DMS114 treated with DMSO at 0.1 percent for 48 hours (cell line): Measurements from ENCODE around the gene FAM114A1.

ENCODE experiments used
- DNase-seq: peaks from one replicate; lab custom pipeline; 2025; ENCODE audit not compliant: unreplicated experiment; lab: John Stamatoyannopoulos, UW

The FAM114A1 gene

DNA sequence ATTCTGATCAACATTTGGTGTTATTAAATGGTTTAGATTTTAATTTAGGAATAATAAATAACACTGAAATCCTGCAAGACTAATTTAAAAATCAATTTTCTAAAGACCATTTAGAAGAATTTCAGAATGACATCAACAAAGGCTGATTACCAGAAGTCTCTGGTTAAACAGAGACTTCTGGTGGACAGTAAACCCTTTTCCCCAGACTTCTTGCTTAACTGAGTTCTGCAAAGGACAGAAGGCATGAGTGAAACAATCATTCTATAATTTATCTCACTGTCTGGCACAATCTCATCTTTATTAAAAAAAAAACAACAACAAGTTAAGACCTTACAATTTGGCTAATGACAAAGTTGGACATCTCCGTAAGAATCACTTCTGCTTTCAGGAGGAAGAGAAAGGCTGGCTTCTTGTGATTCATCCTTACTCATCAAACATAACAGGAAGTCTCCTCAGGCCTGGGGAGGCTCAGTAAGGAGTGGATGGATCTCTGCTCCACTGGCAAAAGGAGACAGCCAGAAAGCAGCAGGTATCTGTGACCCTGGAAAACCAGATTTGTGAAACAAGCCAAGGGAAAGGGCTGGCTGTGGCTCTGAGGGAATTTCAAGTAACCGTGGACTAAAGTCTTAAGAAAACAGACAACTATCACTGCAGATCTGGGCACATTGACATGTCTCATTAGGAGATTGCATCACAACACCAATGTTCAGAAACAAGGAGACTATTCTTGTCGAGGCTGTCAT lies 10.1 kb upstream of the FAM114A1 start:
- DNase-seq = no peak

DNA sequence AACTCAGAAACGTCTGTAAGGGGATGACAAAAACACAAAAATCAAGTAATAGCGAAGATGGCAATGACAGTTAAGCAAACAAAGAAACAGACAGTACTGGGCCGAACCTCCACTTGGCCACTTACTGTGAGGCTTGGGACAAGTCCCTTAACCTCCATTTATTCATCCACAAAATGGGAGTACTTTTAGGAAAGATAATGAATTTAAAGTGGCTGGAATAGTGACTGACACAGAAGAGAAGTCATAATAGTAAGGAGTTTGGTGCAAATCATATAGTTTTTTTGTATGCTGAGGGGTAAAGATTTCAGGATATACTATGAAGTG lies 9.5 kb upstream of the FAM114A1 start:
- no peak for DNase-seq

GRCh38 chr4:38859501-38859900 lies 8.1 kb upstream of the FAM114A1 start:
- no peak for DNase-seq

DNA sequence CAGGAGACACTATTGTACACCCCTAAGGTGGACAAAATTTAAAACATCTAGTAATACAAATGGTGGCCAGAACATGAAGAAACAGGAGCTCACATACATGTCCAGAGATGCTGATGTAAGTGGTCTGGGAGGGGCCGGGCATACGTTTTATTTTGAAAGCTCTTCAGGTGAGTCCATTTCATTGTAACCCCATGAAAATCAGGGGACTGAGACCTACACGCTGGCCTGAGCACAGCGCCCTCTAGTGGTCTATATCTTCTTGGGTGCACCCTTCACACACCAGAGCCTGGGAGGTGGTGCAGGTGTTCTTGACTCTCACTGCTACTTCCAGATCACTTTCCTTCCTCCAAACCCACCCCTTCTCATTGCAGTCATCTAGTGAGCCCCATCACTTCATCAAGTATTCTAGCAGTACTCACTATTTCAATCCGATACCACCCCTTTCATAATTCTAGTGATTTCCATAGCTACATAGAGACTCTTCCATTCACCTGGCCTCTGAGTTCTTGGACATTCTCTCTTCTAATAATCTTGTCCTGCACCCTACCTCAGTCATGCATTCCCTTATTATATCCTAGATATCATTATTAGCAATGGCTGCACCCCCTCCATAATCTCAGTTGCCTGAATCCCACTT lies 6.7 kb upstream of the FAM114A1 start:
- DNase-seq = no peak

- DNase-seq = no peak
Observed at GRCh38 chr4:38861791-38862190, 5.8 kb upstream of the FAM114A1 start.

- DNase-seq = no peak
Observed at GRCh38 chr4:38865445-38865844, 2.2 kb upstream of the FAM114A1 start.

DNA sequence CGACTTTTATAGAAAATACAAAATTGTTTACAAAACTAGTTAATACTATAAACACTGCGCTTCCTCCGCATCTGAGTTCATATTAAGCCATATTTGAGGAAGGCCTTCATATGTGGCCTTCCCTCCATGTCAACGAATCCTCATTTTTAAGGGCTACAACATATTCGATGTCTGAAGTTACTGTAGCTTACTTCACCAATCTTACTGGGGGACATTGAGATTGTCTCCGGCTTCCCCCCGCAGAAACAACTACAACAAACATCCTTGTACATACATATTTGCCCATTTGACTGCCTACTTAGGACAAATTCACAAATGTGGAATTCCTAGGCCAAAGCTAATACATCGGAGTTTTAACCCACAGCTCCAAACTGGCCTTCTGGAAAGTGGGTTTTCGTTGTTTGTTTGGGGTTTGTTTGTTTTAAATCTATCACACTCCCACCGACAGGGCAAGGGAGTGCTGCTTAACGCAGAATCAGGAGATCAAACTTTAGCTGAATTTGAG lies 581 bp upstream of the FAM114A1 start:
- DNase-seq = no peak

DNA sequence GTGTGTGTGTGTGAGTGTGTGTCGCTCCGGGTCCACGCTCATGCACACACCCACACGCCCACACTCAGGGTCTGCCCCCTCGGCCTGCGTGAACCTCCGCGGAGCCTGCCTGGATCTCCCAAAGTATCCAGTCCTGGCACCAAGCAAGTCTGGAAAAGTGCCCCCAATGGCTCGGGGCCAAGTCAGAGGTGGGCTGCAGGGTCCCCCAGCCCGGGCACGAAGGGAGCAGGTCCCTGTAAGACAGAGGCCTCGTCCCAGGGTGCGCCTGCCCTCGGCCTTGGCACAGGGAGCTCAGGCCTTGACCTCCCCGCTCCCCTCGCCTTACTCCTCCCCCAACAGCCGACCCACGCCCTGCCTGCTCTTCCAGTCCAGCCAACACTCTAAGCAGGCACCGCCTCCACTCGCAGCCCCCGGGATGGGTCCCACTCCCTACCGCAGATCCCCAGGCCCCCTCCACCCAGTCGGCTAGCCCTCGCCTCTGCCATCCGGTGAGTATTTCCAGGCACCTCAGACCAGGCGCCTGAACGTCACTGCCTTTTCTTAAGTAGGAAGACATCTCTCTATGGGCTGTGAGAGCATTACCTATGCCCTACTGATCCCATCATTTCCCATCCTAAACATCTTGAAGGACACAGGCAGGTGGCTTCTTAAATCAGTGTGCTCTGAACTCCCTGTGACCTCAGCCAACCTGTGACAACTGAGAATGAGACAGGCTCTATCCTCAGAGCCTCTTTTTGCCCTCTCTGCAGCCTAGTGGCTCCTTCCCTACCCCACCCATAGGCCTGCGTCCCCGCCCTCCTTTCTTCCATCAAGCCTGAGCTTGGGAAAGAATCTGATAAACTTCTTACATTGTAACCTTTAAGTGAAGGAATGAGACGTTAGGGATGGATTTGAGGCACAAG lies 704 bp downstream of the FAM114A1 start:
- DNase-seq = no peak

DNA sequence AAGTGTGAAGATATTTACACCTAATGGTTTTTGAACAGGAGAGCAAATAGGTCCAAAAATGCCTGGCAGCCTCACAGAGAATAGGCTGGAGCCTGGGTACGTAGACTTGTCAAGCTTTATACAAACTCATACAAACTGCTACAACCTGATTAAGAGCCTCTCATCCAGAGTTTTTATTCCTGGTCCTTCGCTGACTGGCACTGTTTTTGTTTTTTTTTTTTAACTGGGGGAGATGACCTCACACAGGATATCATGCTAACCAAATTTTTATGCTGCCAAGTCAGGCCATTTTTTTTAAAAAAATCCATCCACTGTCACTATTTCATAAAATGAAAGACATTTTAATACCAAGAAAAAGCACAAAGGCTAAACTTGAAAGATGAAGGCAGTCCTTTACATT lies 1.9 kb downstream of the FAM114A1 start:
- no peak for DNase-seq

DNA sequence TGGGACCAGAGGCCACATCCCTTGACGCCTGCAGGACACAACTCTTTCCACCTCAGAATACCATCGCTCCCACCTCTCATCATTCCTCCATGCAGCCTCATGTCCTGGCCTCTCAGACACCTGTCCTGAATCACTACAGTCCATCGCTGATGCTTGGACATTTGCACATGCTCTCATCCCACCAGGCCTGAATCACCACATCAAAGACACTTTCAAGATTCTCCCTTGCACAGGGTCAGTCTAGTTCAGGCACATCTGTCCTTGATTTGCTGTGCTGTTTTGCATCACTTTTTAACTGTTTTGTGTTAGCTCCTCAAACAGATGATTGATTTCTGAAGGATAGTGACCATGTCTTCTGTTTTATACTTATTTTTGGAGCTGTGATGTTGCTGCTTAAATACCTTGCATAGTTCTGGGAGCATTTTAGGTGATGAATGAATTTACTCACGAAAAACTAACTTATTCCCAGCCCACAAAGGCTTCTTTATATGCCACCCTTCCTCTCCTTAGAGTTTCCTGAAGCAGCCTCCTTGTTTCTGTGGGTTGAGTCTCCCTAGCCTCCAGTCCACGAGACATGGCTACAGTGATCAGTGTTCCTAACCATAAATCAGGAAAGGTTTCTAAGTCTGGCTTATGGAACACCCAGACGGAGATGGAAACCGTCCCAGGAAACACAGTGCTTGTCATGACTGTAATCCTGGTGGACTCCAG lies 2.6 kb downstream of the FAM114A1 start:
- no peak for DNase-seq

- no peak for DNase-seq
Observed at GRCh38 chr4:38871593-38871992, 4.0 kb downstream of the FAM114A1 start.

DNA sequence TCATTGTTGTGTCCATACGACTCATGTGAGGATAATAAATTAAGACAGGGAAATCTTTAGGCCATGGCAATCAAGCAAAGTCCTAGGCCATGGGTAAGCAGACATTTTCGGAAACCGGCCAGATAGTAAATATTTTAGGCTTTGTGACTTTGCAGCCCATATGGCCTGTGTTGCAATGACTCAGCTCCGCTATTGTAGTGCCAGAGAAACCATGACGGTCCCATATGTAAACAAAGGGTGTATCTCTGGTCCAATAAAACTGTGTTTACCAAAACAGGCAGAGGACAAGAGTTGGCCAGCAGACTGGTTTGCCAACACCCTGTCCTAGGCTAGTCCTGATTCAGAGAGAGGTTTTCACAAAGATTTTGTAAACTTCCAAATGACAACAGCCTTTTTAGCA lies 5.0 kb downstream of the FAM114A1 start:
- DNase-seq = no peak

DNA sequence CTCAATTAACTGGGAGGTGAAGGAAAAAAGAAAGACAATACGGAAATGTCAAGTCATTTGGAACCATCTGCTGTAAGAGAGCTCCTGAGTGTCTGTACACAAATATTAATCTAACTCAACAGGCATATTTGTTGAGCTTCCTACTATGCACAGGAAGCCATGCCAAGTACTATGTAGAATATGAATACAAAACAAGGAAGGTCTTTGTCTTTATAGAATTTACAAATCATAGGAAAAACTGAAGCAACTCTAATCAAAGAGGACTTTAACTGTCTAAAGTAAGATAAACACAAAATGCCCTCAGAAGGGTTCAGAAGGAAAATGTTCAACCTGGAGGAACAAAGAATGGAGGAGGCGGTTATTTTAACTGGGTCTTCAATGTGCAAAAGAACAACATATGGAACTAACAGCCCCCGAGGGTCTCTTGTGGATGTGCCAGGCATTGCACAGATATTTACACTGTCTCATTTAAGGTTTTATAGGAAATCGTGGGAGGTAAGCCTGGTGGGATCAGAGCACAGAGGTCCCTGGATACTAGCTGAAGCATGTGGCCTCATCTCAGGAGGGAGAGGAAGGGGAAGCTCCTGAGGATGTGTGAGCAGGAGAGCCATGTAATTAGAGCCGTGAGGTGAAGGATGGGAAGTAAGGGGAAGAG lies 5.8 kb downstream of the FAM114A1 start:
- DNase-seq = no peak

DNA sequence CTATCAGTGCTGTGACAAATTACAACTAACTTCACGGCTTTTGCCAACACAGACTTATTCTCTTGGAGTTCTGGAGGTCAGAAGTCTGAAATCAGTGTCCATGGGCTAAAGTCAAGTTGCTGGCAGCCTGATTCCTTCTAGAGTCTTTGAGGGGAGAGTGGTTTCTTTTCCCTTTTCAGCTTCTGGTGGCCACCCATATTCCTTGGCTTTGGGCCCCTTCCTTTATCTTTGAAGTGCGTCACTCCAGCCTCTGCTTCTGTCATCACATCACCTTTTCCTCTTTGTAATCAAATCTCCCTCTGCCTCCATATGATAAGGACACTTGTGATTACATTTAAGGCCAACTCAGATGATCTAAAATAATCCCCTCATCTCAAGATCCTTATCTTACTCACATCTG lies 9.0 kb downstream of the FAM114A1 start:
- no peak for DNase-seq

DNA sequence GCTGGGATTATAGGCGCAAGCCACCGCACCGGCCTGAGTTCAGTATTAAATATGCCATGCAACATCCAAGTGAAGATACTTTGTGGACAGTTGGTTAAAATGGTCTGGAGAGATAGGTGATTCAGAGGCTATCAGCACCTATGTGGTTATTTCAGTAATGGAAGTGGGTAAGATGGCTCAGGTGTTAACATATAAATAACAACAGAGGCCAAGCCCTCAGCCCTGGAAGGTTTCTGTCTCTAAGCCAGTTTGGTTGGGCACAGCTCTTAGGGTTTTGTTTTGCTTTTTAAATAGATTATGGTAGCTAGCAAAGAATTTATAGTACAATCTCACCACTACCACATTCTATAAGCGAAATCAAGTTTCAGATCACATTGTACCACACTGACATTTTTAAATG lies 16.6 kb downstream of the FAM114A1 start:
- DNase-seq = no peak

DNA sequence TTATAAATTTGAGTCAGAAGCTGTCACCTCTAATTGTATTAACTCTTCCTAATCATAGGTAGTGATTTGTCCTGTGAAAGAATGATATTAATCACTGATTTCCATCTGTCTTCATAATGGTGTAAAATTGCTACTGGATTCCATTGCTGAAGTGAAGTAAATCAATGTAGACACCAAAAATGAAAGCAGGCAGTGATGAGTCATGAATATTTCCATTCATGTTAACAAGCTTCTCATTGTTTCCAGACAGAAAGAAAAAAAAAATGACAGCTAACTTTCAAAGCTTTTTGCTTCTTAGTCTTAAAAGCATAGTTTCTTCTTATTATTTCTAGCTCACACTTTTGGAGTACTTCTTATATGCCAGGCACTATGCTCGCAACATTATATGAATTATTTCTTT lies 21.5 kb downstream of the FAM114A1 start:
- DNase-seq = no peak

DNA sequence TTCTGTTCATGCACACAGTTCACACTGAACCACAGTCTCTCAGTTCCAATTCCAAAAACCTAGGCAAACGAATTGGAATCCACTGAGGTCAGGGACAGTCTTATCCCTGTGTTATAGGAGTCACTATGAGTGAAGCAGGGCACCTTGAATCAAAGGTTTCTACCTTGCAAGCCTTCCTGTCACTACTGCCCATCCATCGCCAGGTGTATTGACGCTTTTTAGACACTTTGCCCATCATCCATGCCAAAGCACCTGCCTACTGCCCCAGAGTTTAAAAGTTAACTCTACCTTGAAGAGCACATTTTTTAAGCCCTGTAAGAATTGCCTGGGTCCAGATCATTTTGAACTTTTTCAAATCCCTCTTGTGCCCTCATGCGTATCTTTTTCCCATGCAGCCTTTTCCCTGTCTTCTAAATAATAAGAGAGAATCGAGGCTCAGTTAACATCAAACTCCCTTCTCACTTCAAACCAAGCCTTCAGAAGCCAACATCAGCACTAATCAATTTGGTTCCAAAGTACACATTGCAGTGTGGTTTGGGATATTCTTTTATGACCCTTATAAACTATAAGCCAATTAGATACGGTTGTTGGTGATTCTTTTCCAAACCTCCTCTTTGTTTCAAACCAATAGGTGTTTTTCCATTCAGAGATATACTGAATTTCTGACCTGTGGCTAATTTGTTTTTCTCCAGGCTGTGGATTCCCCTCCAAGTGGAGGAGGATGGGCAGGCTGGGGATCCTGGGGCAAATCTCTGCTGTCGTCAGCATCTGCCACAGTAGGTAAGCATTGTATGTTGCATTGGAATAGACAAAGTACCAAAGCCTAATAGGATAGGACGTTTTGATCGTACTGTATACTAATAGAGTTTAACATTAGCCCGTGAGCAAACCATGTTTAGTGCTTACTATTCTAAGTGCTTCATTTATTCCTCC lies 23.7 kb downstream of the FAM114A1 start:
- DNase-seq = no peak

DNA sequence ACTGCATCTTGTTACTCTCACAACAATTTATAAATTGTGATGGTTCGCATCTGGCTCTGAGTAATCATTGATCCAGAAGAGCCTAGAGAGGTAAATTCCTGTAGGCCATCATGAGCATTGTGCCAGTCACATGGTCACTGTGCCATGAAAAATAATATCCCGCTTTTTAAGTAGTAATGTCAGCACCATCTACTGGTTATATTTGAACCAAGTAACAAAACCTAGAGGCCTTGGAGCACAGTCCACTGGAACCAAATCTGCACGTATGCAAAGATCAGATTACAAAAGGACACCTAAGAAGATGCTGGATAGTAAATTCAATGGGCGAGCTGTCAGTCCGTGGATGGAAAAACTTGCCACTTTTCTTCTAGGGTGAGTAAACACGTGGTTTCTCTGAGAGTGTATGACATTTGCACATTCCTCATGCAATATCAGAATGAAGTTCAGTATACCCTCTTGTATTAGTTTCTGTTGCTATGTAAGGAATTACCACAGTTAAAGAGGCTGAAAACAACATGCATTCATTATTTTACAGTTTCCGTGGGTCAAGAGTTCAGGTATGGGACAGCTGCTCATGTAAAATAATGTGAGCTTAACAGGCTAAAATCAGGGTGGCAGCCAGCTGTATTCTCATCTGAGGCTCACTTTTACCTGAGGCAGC lies 26.8 kb downstream of the FAM114A1 start:
- no peak for DNase-seq

DNA sequence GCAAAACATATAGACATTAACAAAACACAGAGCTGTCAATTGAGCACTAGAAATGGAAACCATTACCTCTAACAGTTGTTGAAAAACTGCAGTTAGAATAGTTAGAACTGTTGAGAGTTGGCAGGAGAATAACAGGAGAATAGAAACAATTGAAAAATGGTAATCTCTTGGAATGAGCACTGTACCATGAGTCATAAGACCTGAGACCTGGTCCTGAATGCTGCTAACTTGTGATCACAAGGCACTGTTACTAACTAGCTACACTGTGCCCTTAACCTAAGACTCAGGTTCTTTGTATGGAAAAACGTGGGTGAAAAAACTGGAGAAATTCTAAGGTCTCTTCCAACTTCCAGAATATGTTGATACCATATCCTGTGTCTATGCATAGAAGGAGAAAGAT lies 29.3 kb downstream of the FAM114A1 start:
- no peak for DNase-seq
